NB4 (cell line): ENCODE data around the gene GUCY2D.

Experiments used
- MAX ChIP-seq: IDR thresholded peaks from 2 replicates; pipeline ENCODE4 v1.6.1; 2011; ENCODE audit warnings: low read depth, low read length
- TF ChIP-seq, protein P1 (sequence below): IDR thresholded peaks from one replicate; pipeline ENCODE4 v1.5.1; 2012; ENCODE audit warnings: low read depth, low read length

- no peak for TF ChIP-seq MAX
- TF ChIP-seq, protein P1, sequence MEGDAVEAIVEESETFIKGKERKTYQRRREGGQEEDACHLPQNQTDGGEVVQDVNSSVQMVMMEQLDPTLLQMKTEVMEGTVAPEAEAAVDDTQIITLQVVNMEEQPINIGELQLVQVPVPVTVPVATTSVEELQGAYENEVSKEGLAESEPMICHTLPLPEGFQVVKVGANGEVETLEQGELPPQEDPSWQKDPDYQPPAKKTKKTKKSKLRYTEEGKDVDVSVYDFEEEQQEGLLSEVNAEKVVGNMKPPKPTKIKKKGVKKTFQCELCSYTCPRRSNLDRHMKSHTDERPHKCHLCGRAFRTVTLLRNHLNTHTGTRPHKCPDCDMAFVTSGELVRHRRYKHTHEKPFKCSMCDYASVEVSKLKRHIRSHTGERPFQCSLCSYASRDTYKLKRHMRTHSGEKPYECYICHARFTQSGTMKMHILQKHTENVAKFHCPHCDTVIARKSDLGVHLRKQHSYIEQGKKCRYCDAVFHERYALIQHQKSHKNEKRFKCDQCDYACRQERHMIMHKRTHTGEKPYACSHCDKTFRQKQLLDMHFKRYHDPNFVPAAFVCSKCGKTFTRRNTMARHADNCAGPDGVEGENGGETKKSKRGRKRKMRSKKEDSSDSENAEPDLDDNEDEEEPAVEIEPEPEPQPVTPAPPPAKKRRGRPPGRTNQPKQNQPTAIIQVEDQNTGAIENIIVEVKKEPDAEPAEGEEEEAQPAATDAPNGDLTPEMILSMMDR, result no peak
These were observed 29.5 kb downstream of the GUCY2D start for GRCh38 chr17:8031950-8032349.
